Measurements from ENCODE around the gene RFX8. TPM values are rescaled to one million over a fixed set of nuclear protein-coding genes. Genes with fewer than 3 reads are reported as not detected.

Gene RFX8
- polyA plus RNA-seq, 1 of the 3 experiments (the other 2 are of a cell fraction), result 0.07 TPM

DNA sequence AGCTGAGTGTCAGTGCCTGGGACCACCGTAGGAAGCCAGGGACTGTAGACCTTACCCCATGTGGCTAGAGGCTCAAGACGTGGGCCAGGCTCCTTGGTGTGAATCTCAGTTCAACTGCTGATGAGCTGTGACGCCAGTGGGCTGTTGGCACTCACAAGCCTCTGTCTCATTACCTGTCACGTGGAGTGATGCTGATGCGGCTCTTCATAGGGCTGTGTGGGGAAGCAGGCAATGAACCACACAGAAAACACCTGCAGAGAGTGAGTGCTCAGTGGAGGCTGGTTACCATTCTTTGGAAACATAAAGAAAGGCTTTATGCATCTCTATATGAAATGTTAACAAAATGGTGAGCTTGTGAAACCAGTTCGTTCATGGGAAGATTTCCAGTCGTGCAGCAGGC is 123.7 kb downstream of the RFX8 start:
- no peak overlapping the region for H3K27ac ChIP-seq (ENCODE audit: low read depth in 2 of 2, low read length in 1 of 2)
- H4K20me1 ChIP-seq (ENCODE audit: insufficient read depth), result no peaks in the 10 kb centered on the region
- H2AFZ ChIP-seq (ENCODE audit: low read depth), result no peak overlapping the region
- no peak overlapping the region for H3K4me2 ChIP-seq
- no peaks in the 10 kb centered on the region for H3K4me1 ChIP-seq (ENCODE audit: control insufficient read depth in 1 of 2, insufficient read depth in 2 of 2, low read depth in 1 of 2, low read length in 1 of 2)
- no peaks in the 10 kb centered on the region for H3K9me2 ChIP-seq
- no peak for DNase-seq
- ChIA-PET POLR2A (no interaction called here), CTCF (interaction anchor here (0.6 to 2.2 kb wide), 2 partner anchors 9 to 33 kb away, joined by 3 to 13 read pairs; no protein-coding TSS in a partner anchor)
- H3F3A ChIP-seq (replicated peaks; ENCODE audit: insufficient read depth), result no peaks in the 10 kb centered on the region
- no peaks in the 10 kb centered on the region for H3K79me2 ChIP-seq (ENCODE audit: insufficient read depth)
- no peaks in the 10 kb centered on the region for H3K36me3 ChIP-seq (replicated peaks in 1 of 2; ENCODE audit: control insufficient read depth in 1 of 2, insufficient read depth in 2 of 2, low read length in 1 of 2)
- WGBS (ENCODE audit: low lambda C conversion rate), result 90% methylated on average over 4 of the region's 7 CpGs
- H3K4me3 ChIP-seq (ENCODE audit: low read depth in 2 of 2, low read length in 1 of 2), result no peak overlapping the region
- no peaks in the 10 kb centered on the region for H3K9me3 ChIP-seq
- no peak overlapping the region for H3K9ac ChIP-seq
- TF ChIP-seq POLR2AphosphoS5 (IDR thresholded peaks at IDR 0.05; ENCODE audit: low read depth, low read length) (no peak), GABPA (IDR thresholded peaks at IDR 0.05; ENCODE audit: low read depth) (no peak), SMC3 (IDR thresholded peaks at IDR 0.05; ENCODE audit: low read depth, low read length) (no peak), FOXJ3 (CRISPR knock-in tag; IDR thresholded peaks at IDR 0.05) (no peak), TEAD4 (IDR thresholded peaks at IDR 0.05; ENCODE audit: borderline replicate concordance, insufficient read depth) (no peak), EZH2phosphoT487 (IDR thresholded peaks at IDR 0.05; ENCODE audit: borderline replicate concordance, low read depth) (no peak)
- TF ChIP-seq, protein P1, sequence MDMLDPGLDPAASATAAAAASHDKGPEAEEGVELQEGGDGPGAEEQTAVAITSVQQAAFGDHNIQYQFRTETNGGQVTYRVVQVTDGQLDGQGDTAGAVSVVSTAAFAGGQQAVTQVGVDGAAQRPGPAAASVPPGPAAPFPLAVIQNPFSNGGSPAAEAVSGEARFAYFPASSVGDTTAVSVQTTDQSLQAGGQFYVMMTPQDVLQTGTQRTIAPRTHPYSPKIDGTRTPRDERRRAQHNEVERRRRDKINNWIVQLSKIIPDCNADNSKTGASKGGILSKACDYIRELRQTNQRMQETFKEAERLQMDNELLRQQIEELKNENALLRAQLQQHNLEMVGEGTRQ (IDR thresholded peaks at IDR 0.05; ENCODE audit: borderline replicate concordance, low read depth, low read length), result no peak
- no peaks in the 10 kb centered on the region for H3K27me3 ChIP-seq (ENCODE audit: insufficient read depth)

DNA sequence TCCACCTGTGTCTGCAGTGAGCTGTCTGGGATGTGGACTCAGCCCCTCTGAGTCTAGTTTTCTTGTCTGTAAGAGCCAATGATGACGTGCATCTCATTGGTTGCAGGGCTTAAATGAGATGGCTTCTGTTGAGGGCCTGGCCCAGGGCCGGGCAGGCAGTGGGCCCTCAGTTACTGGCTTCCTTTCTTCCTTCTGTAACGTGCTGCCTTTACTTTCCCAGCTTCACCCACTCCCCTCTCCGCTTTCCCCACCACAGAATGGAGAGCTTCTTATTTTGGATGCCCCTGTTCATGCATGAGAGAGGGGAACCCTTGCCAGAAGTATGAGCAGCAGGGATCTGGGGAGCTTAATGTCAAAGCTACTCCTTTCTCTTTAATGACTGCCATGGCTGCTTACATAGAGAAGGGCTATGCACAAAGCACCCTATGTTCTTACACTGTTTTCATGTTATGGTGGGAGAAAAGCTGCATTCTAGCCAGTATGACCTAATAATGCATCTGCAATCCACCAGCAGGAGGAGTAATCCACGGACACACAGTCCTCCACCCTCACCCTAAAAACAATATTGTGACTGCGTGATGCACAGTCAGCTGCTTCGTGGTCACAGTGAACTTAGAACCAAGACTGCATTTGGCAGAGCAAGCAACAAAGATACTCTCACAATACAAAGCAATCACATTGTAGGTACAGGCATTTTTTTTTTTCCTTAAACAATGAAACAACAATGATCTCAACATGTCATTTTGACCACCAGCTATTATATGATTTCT is 124.8 kb downstream of the RFX8 start:
- TF ChIP-seq, protein P2, sequence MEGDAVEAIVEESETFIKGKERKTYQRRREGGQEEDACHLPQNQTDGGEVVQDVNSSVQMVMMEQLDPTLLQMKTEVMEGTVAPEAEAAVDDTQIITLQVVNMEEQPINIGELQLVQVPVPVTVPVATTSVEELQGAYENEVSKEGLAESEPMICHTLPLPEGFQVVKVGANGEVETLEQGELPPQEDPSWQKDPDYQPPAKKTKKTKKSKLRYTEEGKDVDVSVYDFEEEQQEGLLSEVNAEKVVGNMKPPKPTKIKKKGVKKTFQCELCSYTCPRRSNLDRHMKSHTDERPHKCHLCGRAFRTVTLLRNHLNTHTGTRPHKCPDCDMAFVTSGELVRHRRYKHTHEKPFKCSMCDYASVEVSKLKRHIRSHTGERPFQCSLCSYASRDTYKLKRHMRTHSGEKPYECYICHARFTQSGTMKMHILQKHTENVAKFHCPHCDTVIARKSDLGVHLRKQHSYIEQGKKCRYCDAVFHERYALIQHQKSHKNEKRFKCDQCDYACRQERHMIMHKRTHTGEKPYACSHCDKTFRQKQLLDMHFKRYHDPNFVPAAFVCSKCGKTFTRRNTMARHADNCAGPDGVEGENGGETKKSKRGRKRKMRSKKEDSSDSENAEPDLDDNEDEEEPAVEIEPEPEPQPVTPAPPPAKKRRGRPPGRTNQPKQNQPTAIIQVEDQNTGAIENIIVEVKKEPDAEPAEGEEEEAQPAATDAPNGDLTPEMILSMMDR (IDR thresholded peaks at IDR 0.05), result peak; percentile 50
- TF ChIP-seq ELF1 (IDR thresholded peaks at IDR 0.05) (no peak), SMC3 (IDR thresholded peaks at IDR 0.05; ENCODE audit: low read depth, low read length) (peak; percentile 10; the same call in 1 of the 2 replicates)
- TF ChIP-seq, protein P3, sequence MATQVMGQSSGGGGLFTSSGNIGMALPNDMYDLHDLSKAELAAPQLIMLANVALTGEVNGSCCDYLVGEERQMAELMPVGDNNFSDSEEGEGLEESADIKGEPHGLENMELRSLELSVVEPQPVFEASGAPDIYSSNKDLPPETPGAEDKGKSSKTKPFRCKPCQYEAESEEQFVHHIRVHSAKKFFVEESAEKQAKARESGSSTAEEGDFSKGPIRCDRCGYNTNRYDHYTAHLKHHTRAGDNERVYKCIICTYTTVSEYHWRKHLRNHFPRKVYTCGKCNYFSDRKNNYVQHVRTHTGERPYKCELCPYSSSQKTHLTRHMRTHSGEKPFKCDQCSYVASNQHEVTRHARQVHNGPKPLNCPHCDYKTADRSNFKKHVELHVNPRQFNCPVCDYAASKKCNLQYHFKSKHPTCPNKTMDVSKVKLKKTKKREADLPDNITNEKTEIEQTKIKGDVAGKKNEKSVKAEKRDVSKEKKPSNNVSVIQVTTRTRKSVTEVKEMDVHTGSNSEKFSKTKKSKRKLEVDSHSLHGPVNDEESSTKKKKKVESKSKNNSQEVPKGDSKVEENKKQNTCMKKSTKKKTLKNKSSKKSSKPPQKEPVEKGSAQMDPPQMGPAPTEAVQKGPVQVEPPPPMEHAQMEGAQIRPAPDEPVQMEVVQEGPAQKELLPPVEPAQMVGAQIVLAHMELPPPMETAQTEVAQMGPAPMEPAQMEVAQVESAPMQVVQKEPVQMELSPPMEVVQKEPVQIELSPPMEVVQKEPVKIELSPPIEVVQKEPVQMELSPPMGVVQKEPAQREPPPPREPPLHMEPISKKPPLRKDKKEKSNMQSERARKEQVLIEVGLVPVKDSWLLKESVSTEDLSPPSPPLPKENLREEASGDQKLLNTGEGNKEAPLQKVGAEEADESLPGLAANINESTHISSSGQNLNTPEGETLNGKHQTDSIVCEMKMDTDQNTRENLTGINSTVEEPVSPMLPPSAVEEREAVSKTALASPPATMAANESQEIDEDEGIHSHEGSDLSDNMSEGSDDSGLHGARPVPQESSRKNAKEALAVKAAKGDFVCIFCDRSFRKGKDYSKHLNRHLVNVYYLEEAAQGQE (IDR thresholded peaks at IDR 0.05; ENCODE audit: low read depth, low read length), result no peak
- no peaks in the 10 kb centered on the region for H3K36me3 ChIP-seq (replicated peaks in 1 of 2; ENCODE audit: control insufficient read depth in 1 of 2, insufficient read depth in 2 of 2, low read length in 1 of 2)

More for the DNA sequence above, 124.8 kb downstream of the RFX8 start:
- H3K4me1 ChIP-seq (ENCODE audit: control insufficient read depth in 1 of 2, insufficient read depth in 2 of 2, low read depth in 1 of 2, low read length in 1 of 2), result no peaks in the 10 kb centered on the region
- ChIA-PET POLR2A (no interaction called here), CTCF (interaction anchor here (1.0 to 2.2 kb wide), 6 partner anchors 8 to 890 kb away, joined by 3 to 13 read pairs (median 4); partner anchors contain the start of gene CREG2)
- no peaks in the 10 kb centered on the region for H3F3A ChIP-seq (replicated peaks; ENCODE audit: insufficient read depth)
- H4K20me1 ChIP-seq (ENCODE audit: insufficient read depth), result no peaks in the 10 kb centered on the region
- DNase-seq, result no peak
- no peak overlapping the region for H3K4me3 ChIP-seq (ENCODE audit: low read depth in 2 of 2, low read length in 1 of 2)
- no peak overlapping the region for H3K4me2 ChIP-seq
- WGBS (ENCODE audit: low lambda C conversion rate), result 81% methylated on average over 7 of the region's 7 CpGs
- no peaks in the 10 kb centered on the region for H3K9me3 ChIP-seq
- H3K27me3 ChIP-seq (ENCODE audit: insufficient read depth), result no peaks in the 10 kb centered on the region
- H2AFZ ChIP-seq (ENCODE audit: low read depth), result no peak overlapping the region
- H3K27ac ChIP-seq (ENCODE audit: low read depth in 2 of 2, low read length in 1 of 2), result no peak overlapping the region
- H3K79me2 ChIP-seq (ENCODE audit: insufficient read depth), result no peaks in the 10 kb centered on the region
- no peaks in the 10 kb centered on the region for H3K9me2 ChIP-seq
- no peak overlapping the region for H3K9ac ChIP-seq

Measured in SK-N-SH (cell line).